GM12878 (cell line): ENCODE results near the gene ELOF1. TPM values are rescaled to one million over a fixed set of nuclear protein-coding genes. Genes with fewer than 3 reads are reported as not detected.

Experiments
- ASH2L ChIP-seq: fragments of 300-600, 200-600 bp; sonication (generic); IDR thresholded peaks from 2 replicates; pipeline ENCODE4 v1.6.1; 2017; ENCODE audit warnings: low read depth, mild to moderate bottlenecking, borderline replicate concordance
- ELK1 ChIP-seq: IDR thresholded peaks from 2 replicates; pipeline ENCODE4 v1.6.1; 2012; ENCODE audit warnings: low read depth, low read length, improper control_type of control experiment
- FOS ChIP-seq: IDR thresholded peaks from 3 replicates; pipeline ENCODE4 v1.6.1; 2011; ENCODE audit warnings: borderline replicate concordance; ENCODE audit not compliant: insufficient read length; ENCODE audit errors: extremely low read depth
- MEF2A ChIP-seq: IDR thresholded peaks from 2 replicates; pipeline ENCODE4 v1.6.1; 2011; ENCODE audit warnings: low read depth, mild to moderate bottlenecking, low read length, moderate library complexity; ENCODE audit not compliant: insufficient read depth
- MLLT1 ChIP-seq: fragments of 450-650 bp; IDR thresholded peaks from 2 replicates; pipeline ENCODE4 v1.6.1; 2016; ENCODE audit warnings: mild to moderate bottlenecking
- MTA2 ChIP-seq: fragments of 450-650 bp; IDR thresholded peaks from 2 replicates; pipeline ENCODE4 v1.6.1; 2016; ENCODE audit warnings: low read depth, mild to moderate bottlenecking, moderate library complexity
- MYC ChIP-seq: IDR thresholded peaks from 2 replicates; pipeline ENCODE4 v1.6.1; 2011; ENCODE audit warnings: mild to moderate bottlenecking, low read length, moderate library complexity, inconsistent platforms; ENCODE audit not compliant: insufficient read depth, insufficient replicate concordance, insufficient read length, severe bottlenecking
- PBX3 ChIP-seq: IDR thresholded peaks from 2 replicates; pipeline ENCODE4 v1.6.1; 2011; ENCODE audit warnings: mild to moderate bottlenecking, low read depth, low read length, moderate library complexity; ENCODE audit not compliant: insufficient replicate concordance
- RB1 ChIP-seq: fragments of 450-650 bp; formaldehyde crosslinking; IDR thresholded peaks from 2 replicates; pipeline ENCODE4 v1.6.1; 2017; ENCODE audit warnings: mild to moderate bottlenecking, borderline replicate concordance
- RUNX3 ChIP-seq: IDR thresholded peaks from 2 replicates; pipeline ENCODE4 v1.6.1; 2012; ENCODE audit warnings: low read length, inconsistent platforms
- SMARCA5 ChIP-seq: fragments of 450-650 bp; IDR thresholded peaks from 2 replicates; pipeline ENCODE4 v1.6.1; 2017; ENCODE audit warnings: mild to moderate bottlenecking
- SP1 ChIP-seq: IDR thresholded peaks from one replicate; pipeline ENCODE4 v1.6.1; 2011; ENCODE audit warnings: low read depth, low read length
- SREBF2 ChIP-seq: IDR thresholded peaks from 2 replicates; pipeline ENCODE4 v1.6.1; 2012; ENCODE audit warnings: mild to moderate bottlenecking, low read length
- STAT3 ChIP-seq: IDR thresholded peaks from 2 replicates; pipeline ENCODE4 v1.6.1; 2011; ENCODE audit warnings: low read depth, low read length, improper control_type of control experiment
- TCF7 ChIP-seq: IDR thresholded peaks from 2 replicates; pipeline ENCODE4 v1.6.1; 2014; ENCODE audit warnings: antibody characterized with exemption, borderline replicate concordance
- YY1 ChIP-seq: IDR thresholded peaks from 2 replicates; pipeline ENCODE4 v1.6.1; 2011; ENCODE audit warnings: low read depth, mild to moderate bottlenecking, low read length
- ZNF687 ChIP-seq: fragments of 450-650 bp; IDR thresholded peaks from 2 replicates; pipeline ENCODE4 v1.6.1; 2017; ENCODE audit warnings: mild to moderate bottlenecking, moderate library complexity
- polyA plus RNA-seq, 11 experiments: library from polyadenylated mRNA; depleted of rRNA in 4 of 11; unstranded in 6 of 11; stranded (reverse) in 5 of 11; fragments of >200 nt; fragmentation: Nextera tagmentation in 4 of 11; fragmentation: Illumina TruSeq in 1 of 11; extraction: Ambion mirVana in 4 of 11; extraction: Trizol in 1 of 11; gene quantifications; 1 replicate in 1 of 11; 2 replicates in 10 of 11; pipeline versions ENCODE4 v1.2.1 to v1.2.3, GENCODE V29; 2011 to 2016; ENCODE audit warnings: inconsistent platforms in 2 of 11, missing spikeins in 2 of 11, low read depth in 1 of 11
- total RNA-seq, 4 experiments: library from RNA; depleted of rRNA in 3 of 4; stranded (reverse); fragments of >200 nt in 3 of 4; fragmentation: Illumina TruSeq in 1 of 4; extraction: Trizol in 1 of 4; gene quantifications; 2 replicates each; pipeline versions ENCODE4 v1.2.1 to v1.2.3, GENCODE V29; 2013 to 2021

ELOF1 gene
- total and polyA plus RNA-seq, 10 of the 15 experiments (the other 5 are each of a cell fraction or from before 2014, with no cell fraction given), result 11.7 to 124 (median 92.9) TPM

DNA sequence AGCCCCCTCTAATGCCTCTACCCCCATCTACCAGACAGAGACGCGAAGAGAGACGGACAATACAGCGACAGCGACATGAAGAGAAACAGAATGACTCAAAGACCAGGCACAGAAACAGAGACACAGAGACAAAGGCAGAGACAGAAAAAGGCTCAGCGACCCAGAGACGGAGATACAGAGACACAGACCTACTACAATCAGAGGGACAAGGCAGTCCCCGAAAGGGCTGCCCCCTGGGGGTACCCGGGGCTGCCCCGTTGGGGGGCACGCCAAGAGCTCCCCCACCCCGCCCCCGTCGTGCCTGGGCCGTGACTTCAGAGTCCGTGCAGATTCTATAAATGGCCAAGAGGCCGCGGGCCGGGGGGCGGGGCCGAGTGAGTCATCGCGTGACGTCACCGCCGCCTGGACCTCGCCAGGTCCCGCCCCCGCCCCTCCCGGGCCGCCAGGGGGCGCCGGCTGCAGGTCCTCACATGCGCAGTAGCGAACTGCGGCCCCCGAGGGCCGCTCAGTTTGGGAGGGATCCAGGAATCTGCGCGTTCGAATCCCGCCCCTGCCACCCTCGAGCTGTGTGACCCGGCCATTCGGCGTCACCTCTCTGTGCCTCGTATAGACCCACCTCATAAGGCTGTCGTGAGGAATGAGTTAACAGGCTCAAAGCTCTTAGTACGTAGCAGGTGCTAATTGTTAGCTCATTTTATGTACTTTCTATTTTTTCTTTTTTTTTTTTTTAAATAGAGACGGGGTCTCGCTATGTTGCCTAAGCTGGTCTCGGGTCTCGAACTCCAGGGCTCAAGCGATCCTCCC is 23.0 kb downstream of the ELOF1 start (continued):
- TF ChIP-seq MLLT1 (no peak), RUNX3 (no peak), ELK1 (no peak), SP1 (peak; percentile 64), STAT3 (no peak), SMARCA5 (peak; percentile 79; the same call in 1 of the 2 replicates), MEF2A (peak; percentile 45; the same call in 1 of the 2 replicates), MYC (no peak), TCF7 (no peak), PBX3 (no peak), ASH2L (no peak), ZNF687 (peak; percentile 34), FOS (no peak), SREBF2 (no peak), MTA2 (no peak), YY1 (peak; percentile 71; the same call in 1 of the 2 replicates), RB1 (peak; percentile 27; the same call in 1 of the 2 replicates)
